GM21786 (cell line): ENCODE data around the gene VGLL3.
"Not testable (repeated sequence)": the region's sequence is repeated elsewhere in the genome, so short reads cannot be mapped to it uniquely, and the experiment has no call there.

Experiments
- ATAC-seq: cut with Tn5 transposase; IDR thresholded peaks from one replicate; pipeline ENCODE4 v1.9.1; 2021; ENCODE audit not compliant: unreplicated experiment

Gene VGLL3

GRCh38 chr3:86990734-86991481 lies at the start of gene VGLL3:
Gene VGLL3, minus strand, starts transcription at chr3:86991149. Its CDS starts 406 bp downstream, at chr3:86990743.
- no peak for ATAC-seq

- no peak for ATAC-seq
These were observed 46.7 kb upstream of the VGLL3 start for GRCh38 chr3:87037652-87038051.

- no peak for ATAC-seq
These were observed 45.7 kb upstream of the VGLL3 start for GRCh38 chr3:87036671-87037070.

GRCh38 chr3:87035339-87035738 lies 44.4 kb upstream of the VGLL3 start:
- no peak for ATAC-seq

GRCh38 chr3:87033205-87033604 lies 42.3 kb upstream of the VGLL3 start:
- no peak for ATAC-seq

GRCh38 chr3:87025661-87026645 lies 35.0 kb upstream of the VGLL3 start:
- ATAC-seq: no peak

- ATAC-seq: not testable (repeated sequence)
These were observed 26.4 kb upstream of the VGLL3 start for GRCh38 chr3:87017370-87017769.

GRCh38 chr3:87009271-87009670 lies 18.3 kb upstream of the VGLL3 start:
- ATAC-seq: no peak

- ATAC-seq: no peak
These were observed 16.0 kb upstream of the VGLL3 start for GRCh38 chr3:87006844-87007439.

GRCh38 chr3:87004883-87005282 lies 13.9 kb upstream of the VGLL3 start:
- ATAC-seq: no peak

GRCh38 chr3:87002346-87002745 lies 11.4 kb upstream of the VGLL3 start:
- ATAC-seq: no peak

- no peak for ATAC-seq
These were observed 10.6 kb upstream of the VGLL3 start for GRCh38 chr3:87001473-87002098.

- ATAC-seq: no peak
These were observed 10.0 kb upstream of the VGLL3 start for GRCh38 chr3:87000940-87001339.

- no peak for ATAC-seq
These were observed 7.6 kb upstream of the VGLL3 start for GRCh38 chr3:86998569-86998968.

GRCh38 chr3:86996261-86996955 lies 5.5 kb upstream of the VGLL3 start:
- ATAC-seq: no peak

- no peak for ATAC-seq
These were observed 4.6 kb upstream of the VGLL3 start for GRCh38 chr3:86995537-86995936.

GRCh38 chr3:86993704-86994103 lies 2.8 kb upstream of the VGLL3 start:
- no peak for ATAC-seq

- ATAC-seq: no peak
These were observed 989 bp upstream of the VGLL3 start for GRCh38 chr3:86991840-86992435.

GRCh38 chr3:86991482-86991815 lies 500 bp upstream of the VGLL3 start:
- no peak for ATAC-seq

- no peak for ATAC-seq
These were observed 776 bp downstream of the VGLL3 start for GRCh38 chr3:86990012-86990733.
